Activated CD8-positive, alpha-beta T cell treated with anti-CD3 and anti-CD28 coated beads for 36 hours (primary cell): Measurements from ENCODE around the gene PLEKHA7. TPM values are rescaled to one million over a fixed set of nuclear protein-coding genes. Genes with fewer than 3 reads are reported as not detected.

Source experiments
- ATAC-seq: fragments of 200-7000 bp; cut with Tn5 transposase; one replicate; pipeline ENCODE4 v1.10.0; 2021; ENCODE audit warnings: mild to moderate bottlenecking, moderate library complexity
- CTCF ChIA-PET: fragments of 350-600 bp; sonication (Branson Sonifier 250); formaldehyde crosslinking; loops from one replicate; lab custom pipeline; 2021; ENCODE audit warnings: antibody characterized with exemption; lab: Charles Lee
- POLR2A ChIA-PET: fragments of 350-600 bp; sonication (Branson Sonifier 250); formaldehyde crosslinking; loops from one replicate; lab custom pipeline; 2021; ENCODE audit warnings: antibody characterized with exemption; lab: Charles Lee
- DNase-seq: peaks from one replicate; pipeline ENCODE4 v3.0.0-alpha.2; 2020
- H3K27ac Mint-ChIP-seq: one replicate; pipeline ENCODE4 v1.8.0; 2021; ENCODE audit warnings: mild to moderate bottlenecking, mixed read lengths
- H3K27me3 Mint-ChIP-seq: one replicate; pipeline ENCODE4 v1.8.0; 2021; ENCODE audit warnings: mixed read lengths
- H3K36me3 Mint-ChIP-seq: one replicate; pipeline ENCODE4 v1.8.0; 2021; ENCODE audit warnings: low read depth, mixed read lengths
- H3K4me1 Mint-ChIP-seq: one replicate; pipeline ENCODE4 v1.8.0; 2021; ENCODE audit warnings: low read depth, mixed read lengths
- H3K4me3 Mint-ChIP-seq: one replicate; pipeline ENCODE4 v1.8.0; 2021; ENCODE audit warnings: mild to moderate bottlenecking, moderate library complexity, mixed read lengths
- H3K9me3 Mint-ChIP-seq: one replicate; pipeline ENCODE4 v1.8.0; 2021; ENCODE audit warnings: mixed read lengths
- CTCF ChIP-seq: fragments of 200-600 bp; IDR thresholded peaks from one replicate; pipeline ENCODE4 v1.8.0; 2022; ENCODE audit warnings: antibody characterized with exemption, mild to moderate bottlenecking
- intact Hi-C: fragments of 100-400 bp; cut with micrococcal nuclease; formaldehyde crosslinking; loops from one replicate; pipeline ENCODE4 v1.10.0; 2022
- total RNA-seq, 2 experiments: library from RNA; stranded (reverse); gene quantifications; one replicate each; pipeline ENCODE4 v1.2.3, GENCODE V29; 2021

The PLEKHA7 gene
- total RNA-seq, 2 experiments from 2014 or later, result 6.0 to 6.6 TPM

DNA sequence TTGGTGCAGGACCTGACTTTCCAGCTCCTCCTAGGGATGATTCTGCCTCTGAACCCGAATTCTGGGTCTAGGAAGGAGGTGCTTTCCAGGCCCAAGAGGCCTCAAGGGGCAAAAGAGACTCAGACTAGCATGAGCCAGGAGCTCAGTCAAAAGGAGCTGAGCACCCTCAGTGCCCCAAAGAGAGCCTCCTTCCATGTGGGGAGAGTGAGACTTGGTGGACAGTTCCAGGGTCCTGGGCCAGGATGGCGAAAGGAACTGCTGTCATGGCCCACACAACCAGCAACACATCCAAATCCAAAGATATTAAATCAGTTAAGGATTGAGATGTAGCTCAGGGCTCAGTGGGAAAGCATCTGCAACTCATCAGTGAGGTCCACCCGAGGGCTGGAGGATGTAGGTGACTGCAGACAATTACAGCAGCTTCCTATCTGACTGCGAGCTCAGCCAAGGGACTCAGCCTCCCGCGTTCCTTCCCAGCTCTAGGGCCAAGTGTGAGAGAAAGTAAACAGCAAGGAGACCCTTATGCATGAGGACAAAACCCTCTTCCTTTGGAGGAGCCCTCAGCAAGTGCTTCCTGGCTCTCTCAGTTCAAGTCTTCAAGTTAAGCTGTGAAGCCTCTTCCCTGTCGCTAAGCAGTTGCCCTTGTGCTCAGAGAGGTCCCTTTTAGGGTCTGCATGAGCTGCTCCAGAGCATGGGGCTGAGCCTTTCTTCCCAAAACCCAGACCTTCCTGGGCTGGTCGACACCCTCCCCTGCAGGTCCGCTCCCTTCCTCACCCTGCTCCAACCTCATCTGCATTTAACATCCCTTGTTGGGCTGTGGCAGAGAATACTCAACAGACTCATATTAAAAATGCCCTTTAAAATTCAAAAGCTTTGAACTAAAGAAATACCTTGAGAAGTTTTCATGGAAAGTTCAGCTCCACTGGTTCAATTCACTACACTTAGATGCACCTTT lies 240.0 kb downstream of the PLEKHA7 start:
- POLR2A ChIA-PET, result no interaction called here
- Mint-ChIP-seq H3K36me3 (no peaks in the 10 kb centered on the region), H3K4me1 (no peaks in the 10 kb centered on the region), H3K9me3 (no peaks in the 10 kb centered on the region), H3K27ac (no peak overlapping the region), H3K27me3 (no peaks in the 10 kb centered on the region), H3K4me3 (no peak overlapping the region)
- TF ChIP-seq CTCF, result no peak
- intact Hi-C loops, result no loop called here
- ATAC-seq, result no peak
- CTCF ChIA-PET, result interaction anchor here (1.1 to 1.5 kb wide), 4 partner anchors 11 to 61 kb away, joined by 3 to 8 read pairs (median 6); no protein-coding TSS in a partner anchor
- no peak for DNase-seq

DNA sequence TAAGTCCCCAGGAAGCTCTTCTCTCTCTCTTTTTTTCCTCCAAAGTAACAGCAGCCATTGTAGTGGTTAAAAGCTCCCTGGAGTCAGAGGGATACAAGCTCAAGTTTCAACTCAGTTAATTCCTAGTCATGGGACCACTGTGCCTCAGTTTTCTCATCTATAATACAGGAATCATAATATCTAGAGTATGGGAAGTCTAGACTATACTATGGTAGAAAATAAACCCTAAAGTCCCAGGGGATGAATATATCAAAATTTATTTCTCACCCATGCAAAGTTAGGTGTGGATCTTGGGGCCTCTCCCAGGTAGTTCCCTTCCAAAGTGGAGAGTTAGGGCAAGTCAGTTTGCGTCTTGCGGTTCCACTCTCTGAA lies 242.1 kb downstream of the PLEKHA7 start:
- CTCF ChIA-PET, result interaction anchor here (1.5 kb wide), 1 partner anchor 14 kb away, joined by 9 read pairs; no protein-coding TSS in a partner anchor
- no peak overlapping the region for H3K27ac Mint-ChIP-seq
- ATAC-seq (no peak), DNase-seq (no peak)
- H3K36me3 Mint-ChIP-seq, result no peaks in the 10 kb centered on the region
- TF ChIP-seq CTCF, result no peak
- no peaks in the 10 kb centered on the region for H3K9me3 Mint-ChIP-seq
- no peaks in the 10 kb centered on the region for H3K4me1 Mint-ChIP-seq
- H3K4me3 Mint-ChIP-seq, result no peak overlapping the region
- H3K27me3 Mint-ChIP-seq, result no peaks in the 10 kb centered on the region
- intact Hi-C loops, result no loop called here
- POLR2A ChIA-PET, result interaction anchor here (0.9 kb wide), 1 partner anchor 10 kb away, joined by 3 read pairs; no protein-coding TSS in a partner anchor

DNA sequence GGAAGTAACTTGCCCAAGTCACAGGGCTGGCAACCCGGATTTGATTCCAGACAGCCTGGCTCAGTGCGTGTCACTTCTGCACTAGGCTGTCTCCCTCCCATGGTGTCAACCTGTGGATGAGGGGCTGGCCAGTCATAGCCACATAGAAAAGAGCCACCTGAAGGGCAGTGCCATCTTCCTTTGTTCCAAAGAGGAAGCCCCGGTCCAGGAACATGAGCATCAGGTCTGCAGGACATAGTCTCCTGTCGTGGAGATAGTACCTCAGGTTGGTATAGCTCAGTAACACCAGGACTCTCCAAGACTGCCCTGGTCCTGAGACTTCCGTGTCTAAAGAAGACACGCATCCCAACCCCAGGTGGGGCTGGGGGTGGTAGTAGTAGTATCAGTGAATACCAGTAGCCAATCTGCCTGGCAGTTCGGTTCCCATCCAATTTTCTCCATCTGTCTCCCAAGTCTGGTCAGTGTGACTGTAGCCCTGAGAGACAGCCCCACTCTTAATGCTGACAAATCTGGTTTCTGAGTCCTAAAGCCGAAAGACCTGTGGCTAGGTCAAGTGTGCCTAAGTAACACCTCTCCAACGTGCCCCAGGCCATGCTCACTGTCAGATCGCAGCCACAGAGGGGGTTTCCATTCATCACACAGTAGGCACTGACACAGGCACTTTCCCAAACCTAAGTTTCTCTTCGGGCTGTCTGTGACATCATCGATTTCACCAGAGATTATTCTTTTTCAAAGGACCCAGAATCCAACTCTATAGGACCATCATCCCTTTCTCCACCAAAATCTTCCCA lies 242.7 kb downstream of the PLEKHA7 start:
- TF ChIP-seq CTCF, result no peak
- Mint-ChIP-seq H3K9me3 (no peaks in the 10 kb centered on the region), H3K4me1 (no peaks in the 10 kb centered on the region), H3K4me3 (no peak overlapping the region), H3K36me3 (no peaks in the 10 kb centered on the region), H3K27me3 (no peaks in the 10 kb centered on the region), H3K27ac (no peak overlapping the region)
- ChIA-PET POLR2A (no interaction called here), CTCF (interaction anchor here (1.5 kb wide), 1 partner anchor 14 kb away, joined by 9 read pairs; no protein-coding TSS in a partner anchor)
- no peak for DNase-seq
- ATAC-seq, result peak; percentile 27
- intact Hi-C loops, result no loop called here

DNA sequence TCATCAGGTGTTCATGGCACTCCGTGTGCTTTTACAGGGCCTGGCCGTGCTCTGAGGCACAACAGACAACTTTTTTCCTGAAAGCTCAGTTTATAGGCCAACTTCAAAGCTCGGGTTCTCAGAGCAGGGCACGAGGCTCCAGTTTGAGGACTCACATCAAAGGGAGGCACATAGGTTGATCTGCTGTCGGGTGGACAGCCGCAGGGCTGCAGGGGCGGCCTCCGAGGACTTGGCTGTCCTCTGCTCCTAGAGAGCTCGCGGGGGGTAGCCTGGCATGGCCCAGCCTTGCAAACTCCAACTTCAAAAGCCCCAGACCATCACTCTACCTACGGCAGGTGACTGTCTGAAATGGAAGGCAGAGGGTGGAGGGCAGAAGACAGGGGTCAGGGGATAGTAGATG lies 244.2 kb downstream of the PLEKHA7 start:
- H3K4me1 Mint-ChIP-seq, result no peaks in the 10 kb centered on the region
- intact Hi-C loops, result no loop called here
- CTCF ChIA-PET, result interaction anchor here (3.5 kb wide), 1 partner anchor 17 kb away, joined by 19 read pairs; no protein-coding TSS in a partner anchor
- no peak for DNase-seq
- H3K9me3 Mint-ChIP-seq, result no peaks in the 10 kb centered on the region
- POLR2A ChIA-PET, result no interaction called here
- no peaks in the 10 kb centered on the region for H3K36me3 Mint-ChIP-seq
- no peak for TF ChIP-seq CTCF
- no peak overlapping the region for H3K4me3 Mint-ChIP-seq
- no peak for ATAC-seq
- no peak overlapping the region for H3K27ac Mint-ChIP-seq
- no peaks in the 10 kb centered on the region for H3K27me3 Mint-ChIP-seq
